T-helper 1 cell treated with Interleukin-12 subunit alpha and Interleukin-12 subunit beta and Interleukin-4 antibody, amounts not matched to agents 30 ng/mL and 1 ng/mL, for 36 hours (primary cell): ENCODE results near the gene FMOD. TPM values are rescaled to one million over a fixed set of nuclear protein-coding genes. Genes with fewer than 3 reads are reported as not detected.
"Not testable (repeated sequence)": the region's sequence is repeated elsewhere in the genome, so short reads cannot be mapped to it uniquely, and the experiment has no call there.

Experiments used
- intact Hi-C: fragments of 100-400 bp; cut with micrococcal nuclease; formaldehyde crosslinking; loops from one replicate; pipeline ENCODE4 v1.15.1; 2024
- total RNA-seq: library from RNA; stranded (reverse); gene quantifications from 2 replicates; pipeline ENCODE4 v1.2.3, GENCODE V29; 2022

The FMOD gene
- total RNA-seq, 1 donor from 2014 or later = 0.15 TPM

GRCh38 chr1:203327684-203328457 is 23.1 kb downstream of the FMOD start:
- intact Hi-C loops = loop anchor here (1.0 to 10.0 kb wide), 15 partner anchors 10 to 1163 kb away; partner anchors contain the start of genes ADIPOR1, ATP2B4, BTG2 and PPFIA4

- intact Hi-C loops = loop anchor here (1.0 to 10.0 kb wide), 14 partner anchors 22 to 1162 kb away; partner anchors contain the start of genes ADIPOR1, ATP2B4, BTG2 and PPFIA4
Measured at GRCh38 chr1:203326830-203327683, 23.9 kb downstream of the FMOD start.

- intact Hi-C loops = loop anchor here (5.0 to 10.0 kb wide), 10 partner anchors 282 to 1161 kb away; partner anchors contain the start of genes ADIPOR1, ATP2B4, PPFIA4 and PPP1R15B
Measured at GRCh38 chr1:203325418-203326091, 25.4 kb downstream of the FMOD start.

GRCh38 chr1:203325026-203325417 is 25.9 kb downstream of the FMOD start:
- intact Hi-C loops = loop anchor here (5.0 to 10.0 kb wide), 10 partner anchors 282 to 1160 kb away; partner anchors contain the start of genes ADIPOR1, ATP2B4, PPFIA4 and PPP1R15B

- intact Hi-C loops = loop anchor here (5.0 to 10.0 kb wide), 10 partner anchors 283 to 1160 kb away; partner anchors contain the start of genes ADIPOR1, ATP2B4, PPFIA4 and PPP1R15B
Measured at GRCh38 chr1:203324105-203325025, 26.6 kb downstream of the FMOD start.

GRCh38 chr1:203323587-203323986 is 27.3 kb downstream of the FMOD start:
- intact Hi-C loops = loop anchor here (10.0 kb wide), 2 partner anchors 369 to 1159 kb away; partner anchors contain the start of genes ADIPOR1 and PTPN7

- intact Hi-C loops = loop anchor here (10.0 kb wide), 2 partner anchors 368 to 1158 kb away; partner anchors contain the start of genes ADIPOR1 and PTPN7
Measured at GRCh38 chr1:203322500-203323179, 28.3 kb downstream of the FMOD start.

- intact Hi-C loops = loop anchor here (1.0 to 10.0 kb wide), 3 partner anchors 16 to 1157 kb away; partner anchors contain the start of genes ADIPOR1, BTG2 and PTPN7
Measured at GRCh38 chr1:203321273-203322052, 29.5 kb downstream of the FMOD start.

- intact Hi-C loops = loop anchor here (1.0 to 10.0 kb wide), 4 partner anchors 8 to 1156 kb away; partner anchors contain the start of genes ADIPOR1, BTG2 and PTPN7
Measured at GRCh38 chr1:203320591-203321272, 30.2 kb downstream of the FMOD start.

GRCh38 chr1:203318229-203318517 is 32.7 kb downstream of the FMOD start:
- intact Hi-C loops = no loop called here

- intact Hi-C loops = no loop called here
Measured at GRCh38 chr1:203317429-203318228, 33.3 kb downstream of the FMOD start.

- intact Hi-C loops = no loop called here
Measured at GRCh38 chr1:203316626-203317093, 34.3 kb downstream of the FMOD start.

- intact Hi-C loops = not testable (repeated sequence)
Measured at GRCh38 chr1:203314025-203314759, 36.7 kb downstream of the FMOD start.

GRCh38 chr1:203311368-203312301 is 39.3 kb downstream of the FMOD start:
- intact Hi-C loops = loop anchor here (1.0 kb wide), 1 partner anchor 9 kb away; no protein-coding TSS in a partner anchor

- intact Hi-C loops = loop anchor here (5.0 kb wide), 1 partner anchor 422 kb away; the partner anchor contains the start of gene RABIF
Measured at GRCh38 chr1:203308923-203309331, 42.0 kb downstream of the FMOD start.
